Lower leg skin (tissue), 4 donors: ENCODE measurements around the gene C5orf58. TPM values are rescaled to one million over a fixed set of nuclear protein-coding genes. Genes with fewer than 3 reads are reported as not detected.
A peak's percentile ranks its signal among the peaks of the same experiment; 100 is the strongest.

ENCODE experiments used
- DNase-seq, 2 donors: peaks; one replicate each; pipeline ENCODE4 v3.0.0-alpha.2; 2019; ENCODE audit warnings: low spot score in 2 of 2
- H3K4me3 ChIP-seq: fragments of 200-600 bp; sonication (generic); 2 replicates; pipeline ENCODE4 v1.5.1; 2017; ENCODE audit warnings: mild to moderate bottlenecking, low read depth; ENCODE audit not compliant: poor library complexity, severe bottlenecking
- CTCF ChIP-seq, 3 donors: fragments of 450-650 bp; IDR thresholded peaks; one replicate each; pipeline ENCODE4 v1.5.1; 2016; ENCODE audit warnings: antibody characterized with exemption in 3 of 3, mild to moderate bottlenecking in 3 of 3, moderate library complexity in 2 of 3
- POLR2A ChIP-seq, 2 donors: fragments of 450-650 bp; IDR thresholded peaks; one replicate each; pipeline ENCODE4 v1.6.1; 2016 to 2017; ENCODE audit warnings: antibody characterized with exemption in 2 of 2, mild to moderate bottlenecking in 1 of 2, moderate library complexity in 1 of 2
- WGBS, 2 donors: methylation state at CpG; one replicate each; pipeline ENCODE4 v1.1.5; 2018; 5-methylcytosine and 5-hydroxymethylcytosine counted together
- intact Hi-C: fragments of 100-400 bp; cut with DNase I; formaldehyde crosslinking; loops from one replicate; pipeline ENCODE4 v1.15.0; 2023; ENCODE audit warnings: low total_unique reads
- total RNA-seq, 4 donors: library from RNA; depleted of rRNA; stranded (reverse); fragments of >200 nt; gene quantifications; one replicate each; pipeline ENCODE4 v1.1.0, GENCODE V29; 2016

Gene C5orf58
- total RNA-seq, 4 donors from 2014 or later, result 0.19 TPM; not detected in 3

GRCh38 chr5:170204202-170204601 is 28.6 kb upstream of the C5orf58 start:
- DNase-seq, result no peak
- 76 to 79% methylated on average over 5 of the region's 5 CpGs for WGBS, 2 donors
- no peak for TF ChIP-seq POLR2A (IDR thresholded peaks at IDR 0.05)
- no peak for TF ChIP-seq CTCF (IDR thresholded peaks at IDR 0.05)
- H3K4me3 ChIP-seq, result no peak overlapping the region
- intact Hi-C loops, result no loop called here

- no peak overlapping the region for H3K4me3 ChIP-seq
- 44 to 47% methylated on average over 3 of the region's 3 CpGs for whole genome bisulfite sequencing, 2 donors
- DNase-seq, result no peak
- no peak for TF ChIP-seq POLR2A (IDR thresholded peaks at IDR 0.05)
- TF ChIP-seq CTCF (IDR thresholded peaks at IDR 0.05), result no peak
- intact Hi-C loops, result no loop called here
Observed at GRCh38 chr5:170206216-170206615, 26.6 kb upstream of the C5orf58 start.

- DNase-seq, result no peak
- TF ChIP-seq POLR2A (IDR thresholded peaks at IDR 0.05), result no peak
- no peak for TF ChIP-seq CTCF (IDR thresholded peaks at IDR 0.05)
- WGBS, 2 donors, result 92 to 95% methylated on average over 8 of the region's 8 CpGs
- intact Hi-C loops, result no loop called here
- H3K4me3 ChIP-seq, result no peak overlapping the region
Observed at GRCh38 chr5:170206958-170207357, 25.8 kb upstream of the C5orf58 start.

- DNase-seq, result no peak
- WGBS, 2 donors, result 50 to 70% methylated on average over 1 of the region's 1 CpG
- no peak overlapping the region for H3K4me3 ChIP-seq
- TF ChIP-seq POLR2A (IDR thresholded peaks at IDR 0.05) (no peak), CTCF (IDR thresholded peaks at IDR 0.05) (no peak)
- intact Hi-C loops, result no loop called here
Observed at GRCh38 chr5:170211575-170212334, 21.0 kb upstream of the C5orf58 start.

GRCh38 chr5:170216257-170216864 is 16.4 kb upstream of the C5orf58 start:
- no peak overlapping the region for H3K4me3 ChIP-seq
- no peak for DNase-seq
- TF ChIP-seq CTCF (IDR thresholded peaks at IDR 0.05) (peak in 1 of 3 donors; percentile 14), POLR2A (IDR thresholded peaks at IDR 0.05) (no peak)
- intact Hi-C loops, result no loop called here
